IMR-90 (cell line): ENCODE results near the gene SFPQ. TPM values are rescaled to one million over a fixed set of nuclear protein-coding genes. Genes with fewer than 3 reads are reported as not detected.
A peak's percentile ranks its signal among the peaks of the same experiment; 100 is the strongest.
"Not testable (repeated sequence)": the region's sequence is repeated elsewhere in the genome, so short reads cannot be mapped to it uniquely, and the experiment has no call there.

Experiments
- ATAC-seq: fragments of 200-7000 bp; cut with Tn5 transposase; 2 replicates; pipeline ENCODE4 v1.9.1; 2020; ENCODE audit warnings: low read depth, mild to moderate bottlenecking, moderate library complexity
- BruUV-seq: library from RNA; stranded (reverse); fragments of 400-500 nt; replicated peaks from 2 replicates; lab custom pipeline; 2021; lab: Mats Ljungman, UMichigan
- CTCF ChIA-PET: fragments of 300-600 bp; formaldehyde crosslinking; extraction: SDS; loops from one replicate; lab custom pipeline; 2021; ENCODE audit warnings: antibody characterized with exemption; lab: Yijun Ruan, JAX
- POLR2A ChIA-PET: fragments of 300-600 bp; sonication (Branson Sonifier 250); formaldehyde crosslinking; loops from one replicate; lab custom pipeline; 2022; ENCODE audit warnings: antibody characterized with exemption; ENCODE audit not compliant: unreplicated experiment; lab: Charles Lee
- DNase-seq: peaks from one replicate; pipeline ENCODE4 v3.0.0; 2013
- H2AFZ ChIP-seq: replicated peaks from 2 replicates; pipeline ENCODE3; 2013; ENCODE audit warnings: low read length, mild to moderate bottlenecking; ENCODE audit not compliant: poor library complexity
- H2AK5ac ChIP-seq: 2 replicates; pipeline ENCODE4 v1.6.1; 2013; ENCODE audit warnings: low read depth, low read length, inconsistent platforms
- H2AK9ac ChIP-seq: replicated peaks from 2 replicates; pipeline ENCODE3; 2013; ENCODE audit warnings: mild to moderate bottlenecking, low read depth, low read length, moderate library complexity; ENCODE audit not compliant: poor library complexity
- H2BK120ac ChIP-seq: 2 replicates; pipeline ENCODE4 v1.6.1; 2013; ENCODE audit warnings: low read depth, low read length, inconsistent platforms
- H2BK15ac ChIP-seq: 3 replicates; pipeline ENCODE4 v1.6.1; 2013; ENCODE audit warnings: low read depth, low read length, inconsistent platforms
- H2BK20ac ChIP-seq: 2 replicates; pipeline ENCODE4 v1.6.1; 2013; ENCODE audit warnings: low read depth, mild to moderate bottlenecking, inconsistent platforms, low read length, moderate library complexity
- H2BK5ac ChIP-seq: 2 replicates; pipeline ENCODE4 v1.6.1; 2013; ENCODE audit warnings: mild to moderate bottlenecking, low read depth, low read length, inconsistent platforms; ENCODE audit not compliant: poor library complexity, severe bottlenecking
- H3K14ac ChIP-seq: replicated peaks from 2 replicates; pipeline ENCODE4 v1.6.1; 2013; ENCODE audit warnings: low read depth, low read length, inconsistent platforms
- H3K18ac ChIP-seq: 2 replicates; pipeline ENCODE4 v1.6.1; 2013; ENCODE audit warnings: low read depth, low read length, control low read depth
- H3K23ac ChIP-seq: 2 replicates; pipeline ENCODE4 v1.6.1; 2013; ENCODE audit warnings: low read depth, low read length, inconsistent platforms
- H3K27ac ChIP-seq: 2 replicates; pipeline ENCODE4 v1.5.1; 2013; ENCODE audit warnings: mild to moderate bottlenecking, control low read depth, low read length; ENCODE audit not compliant: insufficient read depth
- H3K27me3 ChIP-seq: 2 replicates; pipeline ENCODE4 v1.6.1; 2013; ENCODE audit warnings: low read length; ENCODE audit not compliant: control insufficient read depth, insufficient read depth
- H3K36me3 ChIP-seq: 2 replicates; pipeline ENCODE4 v1.6.1; 2013; ENCODE audit warnings: low read length, mixed read lengths; ENCODE audit not compliant: control insufficient read depth, insufficient read depth
- H3K4ac ChIP-seq: 2 replicates; pipeline ENCODE4 v1.6.1; 2013; ENCODE audit warnings: low read depth, low read length, inconsistent platforms
- H3K4me1 ChIP-seq: 2 replicates; pipeline ENCODE4 v1.6.1; 2013; ENCODE audit warnings: low read length, mixed read lengths; ENCODE audit not compliant: control insufficient read depth, insufficient read depth
- H3K4me2 ChIP-seq: 2 replicates; pipeline ENCODE4 v1.6.1; 2013; ENCODE audit warnings: low read depth, mild to moderate bottlenecking, control low read depth, low read length, moderate library complexity
- H3K4me3 ChIP-seq: 2 replicates; pipeline ENCODE4 v1.5.1; 2013; ENCODE audit warnings: low read depth, mild to moderate bottlenecking, control low read depth, low read length, moderate library complexity; ENCODE audit not compliant: insufficient read depth
- H3K56ac ChIP-seq: 2 replicates; pipeline ENCODE4 v1.6.1; 2013; ENCODE audit warnings: low read length, inconsistent platforms; ENCODE audit not compliant: insufficient read depth; ENCODE audit errors: extremely low read depth
- H3K79me1 ChIP-seq, 2 experiments: 2 replicates each; pipeline ENCODE4 v1.6.1; 2013; ENCODE audit warnings: low read length in 2 of 2, inconsistent platforms in 1 of 2, low read depth in 1 of 2
- H3K9ac ChIP-seq: 2 replicates; pipeline ENCODE4 v1.6.1; 2013; ENCODE audit warnings: low read depth, low read length, control low read depth
- H3K9me1 ChIP-seq: 2 replicates; pipeline ENCODE4 v1.6.1; 2013; ENCODE audit warnings: low read length, inconsistent platforms; ENCODE audit not compliant: insufficient read depth
- H3K9me3 ChIP-seq: 2 replicates; pipeline ENCODE4 v1.6.1; 2013; ENCODE audit warnings: low read length; ENCODE audit not compliant: control insufficient read depth, insufficient read depth
- H4K20me1 ChIP-seq: 2 replicates; pipeline ENCODE4 v1.6.1; 2013; ENCODE audit warnings: low read length, inconsistent platforms; ENCODE audit not compliant: insufficient read depth
- H4K5ac ChIP-seq: 2 replicates; pipeline ENCODE4 v1.6.1; 2013; ENCODE audit warnings: mild to moderate bottlenecking, low read depth, low read length, control low read depth
- H4K8ac ChIP-seq, 2 experiments: 2 replicates each; pipeline ENCODE4 v1.6.1; 2013; ENCODE audit warnings: low read depth in 2 of 2, low read length in 2 of 2, control low read depth in 1 of 2, inconsistent platforms in 1 of 2
- H4K91ac ChIP-seq: 2 replicates; pipeline ENCODE4 v1.6.1; 2013; ENCODE audit warnings: low read depth, low read length, inconsistent platforms; ENCODE audit not compliant: insufficient read depth
- BHLHE40 ChIP-seq: fragments of 150-350 bp; IDR thresholded peaks from 2 replicates; pipeline ENCODE4 v1.6.1; 2016; ENCODE audit warnings: mild to moderate bottlenecking, low read depth, low read length
- CEBPB ChIP-seq: IDR thresholded peaks from 2 replicates; pipeline ENCODE4 v1.6.1; 2012; ENCODE audit warnings: low read depth, low read length, improper control_type of control experiment
- CHD1 ChIP-seq: IDR thresholded peaks from 2 replicates; pipeline ENCODE4 v1.6.1; 2012; ENCODE audit warnings: low read depth, low read length, improper control_type of control experiment
- MAFK ChIP-seq: IDR thresholded peaks from 2 replicates; pipeline ENCODE4 v1.6.1; 2012; ENCODE audit warnings: low read depth, low read length, improper control_type of control experiment
- POLR2A ChIP-seq: IDR thresholded peaks from 2 replicates; pipeline ENCODE4 v1.6.1; 2012; ENCODE audit warnings: mild to moderate bottlenecking, low read depth, low read length
- RCOR1 ChIP-seq: IDR thresholded peaks from 2 replicates; pipeline ENCODE4 v1.6.1; 2012; ENCODE audit warnings: mild to moderate bottlenecking, low read length, improper control_type of control experiment; ENCODE audit not compliant: insufficient replicate concordance
- WGBS, 2 experiments: methylation state at CpG; one replicate each; pipeline versions ENCODE4 v1.1.5 to v1.1.7; 2013; ENCODE audit warnings: missing lambda C conversion rate in 2 of 2; ENCODE audit not compliant: insufficient read length in 1 of 2; ENCODE audit errors: extremely low coverage in 2 of 2; 5-methylcytosine and 5-hydroxymethylcytosine counted together
- dilution Hi-C: fragments of 300-500 bp; cut with HindIII; formaldehyde crosslinking; loops from one replicate; pipeline ENCODE4 v1.14.3; 2018; ENCODE audit warnings: low sequenced_read_pairs; ENCODE audit not compliant: unreplicated experiment
- in situ Hi-C: fragments of 300-500 bp; cut with MboI; formaldehyde crosslinking; loops from 3 replicates; pipeline ENCODE4 v1.14.3; 2019; ENCODE audit warnings: low sequenced_read_pairs, inconsistent platforms, mixed read lengths
- intact Hi-C: fragments of 100-400 bp; cut with micrococcal nuclease; formaldehyde crosslinking; loops from 2 replicates; pipeline ENCODE4 v1.10.0; 2022
- polyA plus RNA-seq, 3 experiments: library from polyadenylated mRNA; depleted of rRNA; stranded (reverse); fragments of >200 nt; gene quantifications; 2 replicates each; pipeline ENCODE4 v1.2.3, GENCODE V29; 2012; ENCODE audit warnings: low replicate concordance in 1 of 3
- total RNA-seq: library from RNA; depleted of rRNA; stranded (reverse); fragments of >200 nt; gene quantifications from 2 replicates; pipeline ENCODE4 v1.2.3, GENCODE V29; 2012
- TF ChIP-seq, protein P1 (sequence below): fragments of 150-350 bp; IDR thresholded peaks from 2 replicates; pipeline ENCODE4 v1.6.1; 2017; ENCODE audit warnings: mild to moderate bottlenecking, antibody characterized with exemption, low read length, low read depth

The SFPQ gene
- total and polyA plus RNA-seq, 2 of the 4 experiments (the other 2 are of a cell fraction) = 53.9 to 121 TPM

DNA sequence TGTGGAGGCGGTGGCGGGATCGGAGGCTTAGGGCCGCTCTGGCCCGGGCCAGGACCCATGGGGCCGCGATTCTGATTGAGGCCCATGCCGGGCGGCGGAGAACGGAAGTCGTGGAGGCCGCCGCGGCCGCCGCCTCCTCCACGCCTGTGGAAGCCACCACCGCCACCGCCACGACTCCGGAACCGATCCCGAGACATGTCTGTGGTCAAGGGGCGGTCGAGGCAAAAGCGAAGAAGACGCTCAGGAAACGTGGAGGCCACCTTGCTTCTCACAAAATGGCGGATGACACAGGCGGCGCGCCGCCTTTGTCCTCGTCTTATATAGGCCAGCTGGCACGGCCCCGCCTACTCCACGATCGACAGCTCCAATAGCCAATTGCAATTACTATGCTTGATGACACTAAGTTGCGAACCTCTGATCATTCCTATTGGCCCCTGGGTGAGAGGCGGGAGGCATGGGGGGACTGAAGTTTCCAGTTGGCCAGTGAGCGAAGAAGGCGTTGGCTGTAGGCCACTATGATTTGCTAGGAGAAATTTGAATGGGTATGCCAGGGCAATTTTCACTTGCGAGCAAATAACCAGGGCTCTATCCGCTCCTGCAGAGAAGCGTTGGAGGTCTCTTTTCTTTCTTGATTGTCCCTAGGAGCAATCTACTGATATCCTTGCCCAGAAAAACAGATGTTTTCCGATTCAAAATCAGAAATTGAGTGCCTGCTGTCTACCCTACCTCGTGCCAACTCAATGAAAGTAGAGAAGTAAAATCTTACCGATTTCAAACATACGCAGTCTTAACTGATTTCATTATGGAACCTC is at the start of gene SFPQ (continued):
- TF ChIP-seq MAFK (no peak), CHD1 (peak; percentile 78), BHLHE40 (no peak), POLR2A (peak; percentile 100), CEBPB (0 out of 2 replicates have a peak, but pooled peaks have one; percentile 2), RCOR1 (no peak)
- TF ChIP-seq, protein P1, sequence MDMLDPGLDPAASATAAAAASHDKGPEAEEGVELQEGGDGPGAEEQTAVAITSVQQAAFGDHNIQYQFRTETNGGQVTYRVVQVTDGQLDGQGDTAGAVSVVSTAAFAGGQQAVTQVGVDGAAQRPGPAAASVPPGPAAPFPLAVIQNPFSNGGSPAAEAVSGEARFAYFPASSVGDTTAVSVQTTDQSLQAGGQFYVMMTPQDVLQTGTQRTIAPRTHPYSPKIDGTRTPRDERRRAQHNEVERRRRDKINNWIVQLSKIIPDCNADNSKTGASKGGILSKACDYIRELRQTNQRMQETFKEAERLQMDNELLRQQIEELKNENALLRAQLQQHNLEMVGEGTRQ = peak; percentile 30; the same call in 1 of the 2 replicates

DNA sequence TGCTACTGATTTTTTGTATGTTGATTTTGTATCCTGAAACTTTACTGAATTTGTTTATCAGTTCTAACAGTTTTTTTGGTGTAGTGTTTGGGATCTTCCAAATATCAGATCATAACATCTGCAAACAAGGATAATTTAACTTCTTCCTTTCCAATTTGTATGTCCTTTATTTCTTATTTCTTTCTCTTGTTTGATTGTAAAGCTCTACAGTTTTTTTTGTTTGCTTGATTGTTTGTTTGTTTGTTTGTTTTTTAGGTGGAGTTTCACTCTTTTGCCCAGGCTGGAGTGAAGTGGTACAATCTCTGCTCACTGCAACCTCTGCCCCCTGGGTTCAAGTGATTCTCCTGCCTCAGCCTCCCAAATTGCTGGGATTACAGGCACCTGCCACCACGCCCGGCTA is 43.8 kb upstream of the SFPQ start:
- POLR2A ChIA-PET = not testable (repeated sequence)

More for the DNA sequence above, 43.8 kb upstream of the SFPQ start:
- intact Hi-C loops, H2BK15ac ChIP-seq, H2AFZ ChIP-seq, in situ Hi-C loops, dilution Hi-C loops, H4K20me1 ChIP-seq, H3K56ac ChIP-seq, ATAC-seq, H2AK5ac ChIP-seq, H3K9me1 ChIP-seq, BruUV-seq, H3K27ac ChIP-seq, H3K14ac ChIP-seq, H3K4me3 ChIP-seq, H3K23ac ChIP-seq, DNase-seq, H4K5ac ChIP-seq, H3K9ac ChIP-seq, H2BK5ac ChIP-seq, H3K27me3 ChIP-seq, H2BK20ac ChIP-seq, H2AK9ac ChIP-seq, H3K4me1 ChIP-seq, H4K8ac ChIP-seq, H2BK120ac ChIP-seq, H3K4me2 ChIP-seq, H3K4ac ChIP-seq, H3K79me1 ChIP-seq, H3K9me3 ChIP-seq, H3K18ac ChIP-seq, H3K36me3 ChIP-seq, H4K91ac ChIP-seq: not testable (repeated sequence)
- 80% methylated on average over 2 of the region's 2 CpGs; no CpG with 5 or more reads in 1 of the 2 experiments for WGBS, 2 experiments
- CTCF ChIA-PET = interaction anchor here (0.6 kb wide), 2 partner anchors 137 to 377 kb away, joined by 3 to 4 read pairs; partner anchors contain the start of gene SMIM12
